Keratinocyte (primary cell): ENCODE measurements around the gene ATP1A2. TPM values are rescaled to one million over a fixed set of nuclear protein-coding genes. Genes with fewer than 3 reads are reported as not detected.

Experiments
- DNase-seq: peaks from one replicate; pipeline ENCODE4 v3.0.0-alpha.2; 2011; ENCODE audit warnings: low read depth, missing footprints, low spot score
- FAIRE-seq: peaks from 2 replicates; lab custom pipeline; 2011; peaks lifted over from hg19 to GRCh38; lab: Jason Lieb, UNC
- H2AFZ ChIP-seq: 2 replicates; pipeline ENCODE4 v1.6.0; 2012; ENCODE audit warnings: low read length, control low read depth, inconsistent platforms; ENCODE audit not compliant: control insufficient read depth
- H3K27ac ChIP-seq: 2 replicates; pipeline ENCODE4 v1.5.1; 2011; ENCODE audit warnings: low read length; ENCODE audit not compliant: control insufficient read depth, insufficient read depth
- H3K27me3 ChIP-seq: 3 replicates; pipeline ENCODE4 v1.6.0; 2011; ENCODE audit warnings: low read length; ENCODE audit not compliant: control insufficient read depth, insufficient read depth; ENCODE audit errors: extremely low read depth
- H3K36me3 ChIP-seq, 2 experiments: 2 replicates in 1 of 2; 3 replicates in 1 of 2; pipeline ENCODE4 v1.5.1; 2011; ENCODE audit warnings: low read length in 2 of 2, mild to moderate bottlenecking in 1 of 2; ENCODE audit not compliant: control insufficient read depth in 2 of 2, insufficient read depth in 2 of 2; ENCODE audit errors: extremely low read depth in 1 of 2
- H3K4me1 ChIP-seq: 3 replicates; pipeline ENCODE4 v1.5.1; 2011; ENCODE audit warnings: low read length; ENCODE audit not compliant: control insufficient read depth, insufficient read depth; ENCODE audit errors: extremely low read depth
- H3K4me2 ChIP-seq: 3 replicates; pipeline ENCODE4 v1.6.0; 2011; ENCODE audit warnings: low read depth, low read length; ENCODE audit not compliant: control insufficient read depth, insufficient read depth; ENCODE audit errors: extremely low read depth
- H3K4me3 ChIP-seq, 3 experiments: fragments of 200-600 bp in 1 of 3; sonication (generic) in 1 of 3; 2 replicates in 2 of 3; 3 replicates in 1 of 3; pipeline ENCODE4 v1.5.1; 2011 to 2016; ENCODE audit warnings: low read length in 3 of 3, mild to moderate bottlenecking in 3 of 3, control low read depth in 2 of 3, inconsistent platforms in 1 of 3, low read depth in 1 of 3, mixed read lengths in 1 of 3, mixed run types in 1 of 3, moderate library complexity in 1 of 3; ENCODE audit not compliant: control insufficient read depth in 2 of 3, insufficient read depth in 2 of 3; ENCODE audit errors: extremely low read depth in 1 of 3
- H3K79me2 ChIP-seq: 2 replicates; pipeline ENCODE4 v1.6.0; 2012; ENCODE audit warnings: low read length; ENCODE audit not compliant: control insufficient read depth, insufficient read depth
- H3K9ac ChIP-seq: 3 replicates; pipeline ENCODE4 v1.6.0; 2011; ENCODE audit warnings: low read length; ENCODE audit not compliant: control insufficient read depth, insufficient read depth; ENCODE audit errors: extremely low read depth
- H3K9me1 ChIP-seq: 3 replicates; pipeline ENCODE4 v1.6.0; 2011; ENCODE audit warnings: low read length; ENCODE audit not compliant: control insufficient read depth, insufficient read depth; ENCODE audit errors: extremely low read depth
- H3K9me3 ChIP-seq: 2 replicates; pipeline ENCODE4 v1.5.1; 2012; ENCODE audit warnings: low read depth, low read length; ENCODE audit not compliant: control insufficient read depth
- H4K20me1 ChIP-seq: 3 replicates; pipeline ENCODE4 v1.6.0; 2011; ENCODE audit warnings: low read length; ENCODE audit not compliant: control insufficient read depth, insufficient read depth; ENCODE audit errors: extremely low read depth
- EZH2 ChIP-seq: IDR thresholded peaks from one replicate; pipeline ENCODE4 v1.6.1; 2012; ENCODE audit warnings: inconsistent platforms, mild to moderate bottlenecking, low read length, moderate library complexity
- dilution Hi-C: fragments of 300-500 bp; cut with MboI; formaldehyde crosslinking; loops from one replicate; pipeline ENCODE4 v1.7.0; 2020; ENCODE audit warnings: low sequenced_read_pairs; ENCODE audit not compliant: extremely low pct_ligation_motif_present
- polyA plus RNA-seq, 5 experiments: library from polyadenylated mRNA; depleted of rRNA in 3 of 5; stranded (reverse) in 3 of 5; stranded (forward) in 1 of 5; unstranded in 1 of 5; fragments of >200 nt; gene quantifications; 1 replicate in 1 of 5; 2 replicates in 3 of 5; 3 replicates in 1 of 5; pipeline versions ENCODE4 v1.2.1 to v1.2.3, GENCODE V29; 2011 to 2012; ENCODE audit warnings: missing spikeins in 2 of 5, low read depth in 1 of 5, low replicate concordance in 1 of 5
- TF ChIP-seq, protein P1 (sequence below), 3 experiments: IDR thresholded peaks in 1 of 3; conservative IDR thresholded peaks in 1 of 3; optimal IDR thresholded peaks in 1 of 3; 2 replicates in 2 of 3; 3 replicates in 1 of 3; pipeline versions ENCODE3 to v1.5.1; 2011; ENCODE audit warnings: low read length in 3 of 3, mild to moderate bottlenecking in 3 of 3, moderate library complexity in 2 of 3, control low read depth in 1 of 3, inconsistent platforms in 1 of 3; ENCODE audit not compliant: insufficient read depth in 2 of 3; ENCODE audit errors: extremely low read depth in 1 of 3

Gene ATP1A2
- polyA plus RNA-seq, 1 donor (not counting 4 experiments of a cell fraction or from before 2014, with no cell fraction given) = not detected

DNA sequence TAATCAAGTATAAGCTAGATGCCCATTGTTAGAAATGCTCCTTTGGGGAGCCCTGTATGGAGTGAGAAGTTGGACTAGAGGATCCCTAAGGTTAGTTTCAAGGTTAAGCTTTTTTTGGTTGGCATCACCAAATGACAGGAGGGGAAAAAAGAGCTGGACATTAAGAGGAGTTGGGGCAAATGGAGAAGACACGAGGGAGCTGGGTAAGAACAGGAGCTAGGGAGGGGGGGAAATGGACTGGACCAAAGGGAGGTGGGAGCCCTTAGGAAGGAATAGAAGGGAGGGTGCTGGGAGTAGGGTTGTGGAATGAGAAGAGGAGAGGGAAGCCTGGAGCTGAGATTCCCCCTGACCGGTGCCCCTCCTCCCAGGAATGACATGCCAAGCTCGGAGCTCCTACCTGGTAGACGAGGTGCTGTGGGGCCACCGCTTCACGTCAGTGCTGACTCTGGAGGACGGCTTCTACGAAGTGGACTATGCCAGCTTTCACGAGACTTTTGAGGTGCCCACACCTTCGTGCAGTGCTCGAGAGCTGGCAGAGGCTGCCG lies 28.4 kb upstream of the ATP1A2 start:
- Histone ChIP-seq H3K27ac (no peak overlapping the region), H3K36me3 (peaks cover 7 to 9% of the 10 kb centered on the region in 2 experiments), H3K79me2 (no peaks in the 10 kb centered on the region), H4K20me1 (no peaks in the 10 kb centered on the region), H2AFZ (no peak overlapping the region), H3K9ac (no peak overlapping the region), H3K4me1 (peaks cover 5% of the 10 kb centered on the region), H3K9me1 (no peaks in the 10 kb centered on the region), H3K9me3 (no peaks in the 10 kb centered on the region), H3K27me3 (peaks cover 16% of the 10 kb centered on the region), H3K4me2 (no peak overlapping the region), H3K4me3 (no peak overlapping the region)
- DNase-seq = no peak
- TF ChIP-seq, protein P1, sequence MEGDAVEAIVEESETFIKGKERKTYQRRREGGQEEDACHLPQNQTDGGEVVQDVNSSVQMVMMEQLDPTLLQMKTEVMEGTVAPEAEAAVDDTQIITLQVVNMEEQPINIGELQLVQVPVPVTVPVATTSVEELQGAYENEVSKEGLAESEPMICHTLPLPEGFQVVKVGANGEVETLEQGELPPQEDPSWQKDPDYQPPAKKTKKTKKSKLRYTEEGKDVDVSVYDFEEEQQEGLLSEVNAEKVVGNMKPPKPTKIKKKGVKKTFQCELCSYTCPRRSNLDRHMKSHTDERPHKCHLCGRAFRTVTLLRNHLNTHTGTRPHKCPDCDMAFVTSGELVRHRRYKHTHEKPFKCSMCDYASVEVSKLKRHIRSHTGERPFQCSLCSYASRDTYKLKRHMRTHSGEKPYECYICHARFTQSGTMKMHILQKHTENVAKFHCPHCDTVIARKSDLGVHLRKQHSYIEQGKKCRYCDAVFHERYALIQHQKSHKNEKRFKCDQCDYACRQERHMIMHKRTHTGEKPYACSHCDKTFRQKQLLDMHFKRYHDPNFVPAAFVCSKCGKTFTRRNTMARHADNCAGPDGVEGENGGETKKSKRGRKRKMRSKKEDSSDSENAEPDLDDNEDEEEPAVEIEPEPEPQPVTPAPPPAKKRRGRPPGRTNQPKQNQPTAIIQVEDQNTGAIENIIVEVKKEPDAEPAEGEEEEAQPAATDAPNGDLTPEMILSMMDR (optimal IDR thresholded peaks at IDR 0.05 in 1 of 3, IDR thresholded peaks at IDR 0.05 in 1 of 3, conservative IDR thresholded peaks at IDR 0.05 in 1 of 3; ENCODE audit: extremely low read depth in 1 of 3, insufficient read depth in 2 of 3, low read length in 3 of 3) = no peak
- no peak for TF ChIP-seq EZH2
- dilution Hi-C loops = no loop called here
- no peak for FAIRE-seq

DNA sequence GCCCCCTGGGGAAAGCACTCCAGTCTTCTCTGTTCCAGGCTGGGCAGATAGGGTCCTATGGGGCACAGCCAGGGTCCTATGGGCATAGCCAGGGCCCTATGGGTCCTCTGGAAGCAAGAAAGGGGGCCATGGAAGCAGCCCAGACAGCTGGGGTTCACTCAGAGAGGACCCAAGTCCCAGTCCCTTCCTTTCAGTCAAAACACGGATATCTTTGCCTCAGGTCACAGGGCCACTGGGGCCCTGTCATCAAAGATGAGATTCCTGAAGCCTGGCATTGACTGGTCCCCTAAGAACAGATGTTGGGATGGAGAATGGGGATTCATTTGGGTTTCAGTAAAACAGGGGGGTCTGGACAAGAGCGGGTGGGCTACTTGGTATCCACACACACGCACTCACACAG lies 25.7 kb upstream of the ATP1A2 start:
- no peak overlapping the region for H3K27ac ChIP-seq
- FAIRE-seq (no peak), DNase-seq (no peak)
- no peak overlapping the region for H2AFZ ChIP-seq
- H4K20me1 ChIP-seq = no peaks in the 10 kb centered on the region
- no peaks in the 10 kb centered on the region for H3K79me2 ChIP-seq
- H3K4me2 ChIP-seq = no peak overlapping the region
- no peak overlapping the region for H3K4me3 ChIP-seq
- H3K4me1 ChIP-seq = no peaks in the 10 kb centered on the region
- peaks cover 8 to 19% of the 10 kb centered on the region in 2 experiments for H3K36me3 ChIP-seq
- H3K27me3 ChIP-seq = no peaks in the 10 kb centered on the region
- H3K9ac ChIP-seq = no peak overlapping the region
- no peak for TF ChIP-seq EZH2
- TF ChIP-seq, protein P1 (optimal IDR thresholded peaks at IDR 0.05 in 1 of 3, IDR thresholded peaks at IDR 0.05 in 1 of 3, conservative IDR thresholded peaks at IDR 0.05 in 1 of 3; ENCODE audit: extremely low read depth in 1 of 3, insufficient read depth in 2 of 3, low read length in 3 of 3) = no peak
- dilution Hi-C loops = no loop called here
- H3K9me1 ChIP-seq = peaks cover 3% of the 10 kb centered on the region
- H3K9me3 ChIP-seq = no peaks in the 10 kb centered on the region
